HG03196 (cell line): ENCODE measurements around the gene CLDN15.
"Not testable (repeated sequence)": the region's sequence is repeated elsewhere in the genome, so short reads cannot be mapped to it uniquely, and the experiment has no call there.

Experiments
- ATAC-seq: cut with Tn5 transposase; IDR thresholded peaks from one replicate; pipeline ENCODE4 v1.9.1; 2021; ENCODE audit not compliant: unreplicated experiment

The CLDN15 gene

GRCh38 chr7:101222275-101222830, 15.2 kb downstream of the CLDN15 start:
- ATAC-seq: no peak

- no peak for ATAC-seq
These were observed 17.3 kb downstream of the CLDN15 start for GRCh38 chr7:101220295-101220694.

GRCh38 chr7:101218236-101219125, 19.1 kb downstream of the CLDN15 start:
- ATAC-seq: no peak

GRCh38 chr7:101217388-101218235, 20.0 kb downstream of the CLDN15 start, which contains the start of the genes PLOD3 and ZNHIT1:
Gene PLOD3 (minus strand): TSS chr7:101217581. CDS start chr7:101217274, 307 bp downstream.
Gene ZNHIT1 (plus strand): TSS chr7:101218165. CDS start chr7:101218196, 31 bp downstream.
- peak; percentile 66 for ATAC-seq

- peak; percentile 15 for ATAC-seq
These were observed 20.7 kb downstream of the CLDN15 start for GRCh38 chr7:101216860-101217387.

GRCh38 chr7:101216001-101216859, 21.4 kb downstream of the CLDN15 start:
- no peak for ATAC-seq

- no peak for ATAC-seq
These were observed 25.6 kb downstream of the CLDN15 start for GRCh38 chr7:101212014-101212413.

- no peak for ATAC-seq
These were observed 26.1 kb downstream of the CLDN15 start for GRCh38 chr7:101211501-101211900.

- no peak for ATAC-seq
These were observed 27.5 kb downstream of the CLDN15 start for GRCh38 chr7:101210143-101210542.

GRCh38 chr7:101208794-101209193, 28.8 kb downstream of the CLDN15 start:
- ATAC-seq: no peak

GRCh38 chr7:101207459-101207858, 30.1 kb downstream of the CLDN15 start:
- no peak for ATAC-seq

GRCh38 chr7:101206665-101207042, 30.9 kb downstream of the CLDN15 start:
- no peak for ATAC-seq

GRCh38 chr7:101205901-101206664, 31.5 kb downstream of the CLDN15 start:
- no peak for ATAC-seq

GRCh38 chr7:101203740-101204738, 33.6 kb downstream of the CLDN15 start:
- not testable (repeated sequence) for ATAC-seq

GRCh38 chr7:101202603-101202918, 35.0 kb downstream of the CLDN15 start:
- ATAC-seq: no peak

- no peak for ATAC-seq
These were observed 35.7 kb downstream of the CLDN15 start for GRCh38 chr7:101201695-101202602.

GRCh38 chr7:101200862-101201599, 36.6 kb downstream of the CLDN15 start, which contains the start of gene MOGAT3:
Gene MOGAT3 (minus strand): TSS chr7:101201036. CDS start chr7:101200854, 182 bp downstream.
- no peak for ATAC-seq
